MM.1S (cell line): ENCODE data around the gene WNT8B.

Source experiments
- DNase-seq: peaks from one replicate; pipeline ENCODE4 v3.0.0-alpha.2; 2015
- H2AFZ ChIP-seq: fragments of 300-600 bp; sonication (generic); 2 replicates; pipeline ENCODE4 v1.6.0; 2016; ENCODE audit warnings: antibody characterized with exemption, low read length
- H3F3A ChIP-seq: fragments of 300-600 bp; sonication (generic); 2 replicates; pipeline ENCODE4 v1.6.1; 2016; ENCODE audit warnings: mild to moderate bottlenecking, antibody characterized with exemption, low read length, moderate library complexity, mixed read lengths; ENCODE audit not compliant: insufficient read depth
- H3K27ac ChIP-seq: fragments of 300-600 bp; sonication (generic); 2 replicates; pipeline ENCODE4 v1.5.1; 2016; ENCODE audit warnings: mild to moderate bottlenecking, low read length
- H3K27me3 ChIP-seq: fragments of 300-600 bp; sonication (generic); replicated peaks from 2 replicates; pipeline ENCODE4 v1.6.0; 2016; ENCODE audit warnings: low read length; ENCODE audit not compliant: insufficient read depth
- H3K36me3 ChIP-seq: fragments of 300-600 bp; sonication (generic); replicated peaks from 2 replicates; pipeline ENCODE4 v1.6.1; 2016; ENCODE audit warnings: mild to moderate bottlenecking, low read length, mixed read lengths; ENCODE audit not compliant: insufficient read depth
- H3K4me1 ChIP-seq: fragments of 300-600 bp; sonication (generic); 2 replicates; pipeline ENCODE4 v1.6.1; 2016; ENCODE audit warnings: low read length, mixed read lengths
- H3K4me2 ChIP-seq: fragments of 300-600 bp; sonication (generic); 2 replicates; pipeline ENCODE4 v1.6.0; 2016; ENCODE audit warnings: low read depth, low read length
- H3K4me3 ChIP-seq: fragments of 300-600 bp; sonication (generic); 2 replicates; pipeline ENCODE4 v1.5.1; 2016; ENCODE audit warnings: low read length, mixed read lengths
- H3K79me2 ChIP-seq: fragments of 300-600 bp; sonication (generic); 2 replicates; pipeline ENCODE4 v1.6.1; 2016; ENCODE audit warnings: mixed run types, low read length, mixed read lengths
- H3K9ac ChIP-seq: fragments of 300-600 bp; sonication (generic); 2 replicates; pipeline ENCODE4 v1.6.1; 2016; ENCODE audit warnings: low read length, mixed read lengths
- H3K9me2 ChIP-seq: fragments of 300-600 bp; sonication (generic); replicated peaks from 2 replicates; pipeline ENCODE4 v1.6.1; 2016; ENCODE audit warnings: mild to moderate bottlenecking, low read length, mixed read lengths; ENCODE audit not compliant: insufficient read depth
- H3K9me3 ChIP-seq: fragments of 300-600 bp; sonication (generic); replicated peaks from 2 replicates; pipeline ENCODE4 v1.6.1; 2016; ENCODE audit warnings: mild to moderate bottlenecking, low read length, mixed read lengths; ENCODE audit not compliant: insufficient read depth
- H4K20me1 ChIP-seq: fragments of 300-600 bp; sonication (generic); 2 replicates; pipeline ENCODE4 v1.6.1; 2016; ENCODE audit warnings: mild to moderate bottlenecking, low read length, moderate library complexity, mixed read lengths; ENCODE audit not compliant: insufficient read depth
- CTCF ChIP-seq: fragments of 300-600 bp; sonication (generic); IDR thresholded peaks from 2 replicates; pipeline ENCODE4 v1.5.1; 2016; ENCODE audit warnings: antibody characterized with exemption, low read length, mixed read lengths
- EZH2 ChIP-seq: fragments of 300-600 bp; sonication (generic); optimal IDR thresholded peaks from 2 replicates; pipeline ENCODE3; 2017; ENCODE audit warnings: low read depth, mild to moderate bottlenecking, antibody characterized with exemption, low read length, mixed read lengths
- EZH2phosphoT487 ChIP-seq: fragments of 300-600 bp; sonication (generic); IDR thresholded peaks from 2 replicates; pipeline ENCODE4 v1.6.1; 2018; ENCODE audit warnings: antibody characterized with exemption, low read length

The WNT8B gene

GRCh38 chr10:100485801-100486495, 23.1 kb downstream of the WNT8B start:
- H3K4me3 ChIP-seq = no peak overlapping the region
- peaks cover 2% of the 10 kb centered on the region; the same call in 1 of the 2 replicates for H3K27me3 ChIP-seq

DNA sequence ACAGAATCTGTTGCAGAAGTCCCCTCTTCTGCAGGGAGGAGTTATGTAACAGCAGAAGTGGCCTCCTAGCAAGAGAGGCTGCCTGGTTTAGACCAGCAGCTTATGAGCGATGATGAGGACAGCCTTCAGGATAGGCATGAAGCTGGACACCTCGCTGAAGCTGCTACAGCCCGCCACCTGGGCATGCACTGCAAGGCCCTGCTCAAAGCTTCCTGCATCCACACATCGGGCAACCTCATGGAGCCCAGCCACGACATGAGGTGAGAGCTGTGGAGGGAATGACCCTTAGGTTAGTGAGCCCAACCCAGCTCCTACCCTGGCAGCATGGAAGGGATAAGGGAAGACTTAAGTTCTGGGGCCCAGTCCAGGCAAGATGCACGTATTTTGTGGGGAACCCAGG, 24.7 kb downstream of the WNT8B start:
- H2AFZ ChIP-seq = no peak overlapping the region
- no peak for TF ChIP-seq EZH2phosphoT487
- no peak for TF ChIP-seq EZH2
- no peak for TF ChIP-seq CTCF
- no peaks in the 10 kb centered on the region for H3K4me1 ChIP-seq
- no peaks in the 10 kb centered on the region for H4K20me1 ChIP-seq
- H3F3A ChIP-seq = peaks cover 4% of the 10 kb centered on the region; the same call in 1 of the 2 replicates
- H3K4me3 ChIP-seq = no peak overlapping the region
- H3K27ac ChIP-seq = no peak overlapping the region
- H3K36me3 ChIP-seq = no peaks in the 10 kb centered on the region
- H3K9me2 ChIP-seq = no peaks in the 10 kb centered on the region
- no peaks in the 10 kb centered on the region for H3K79me2 ChIP-seq
- H3K27me3 ChIP-seq = no peaks in the 10 kb centered on the region
- no peak overlapping the region for H3K4me2 ChIP-seq
- H3K9ac ChIP-seq = no peak overlapping the region
- no peaks in the 10 kb centered on the region for H3K9me3 ChIP-seq
- DNase-seq = no peak

More at GRCh38 chr10:100485801-100486495, 23.1 kb downstream of the WNT8B start:
- Histone ChIP-seq H3K27ac (no peak overlapping the region), H3K4me1 (no peaks in the 10 kb centered on the region), H3K79me2 (no peaks in the 10 kb centered on the region), H3K9me3 (no peaks in the 10 kb centered on the region), H3K36me3 (no peaks in the 10 kb centered on the region), H3K4me2 (no peak overlapping the region), H4K20me1 (no peaks in the 10 kb centered on the region), H3F3A (peaks cover 11% of the 10 kb centered on the region; the same call in 1 of the 2 replicates), H3K9ac (no peak overlapping the region), H3K9me2 (no peaks in the 10 kb centered on the region), H2AFZ (no peak overlapping the region)
- DNase-seq = no peak
- no peak for TF ChIP-seq EZH2
- TF ChIP-seq EZH2phosphoT487 = no peak
- TF ChIP-seq CTCF = no peak

GRCh38 chr10:100489396-100489795, 26.6 kb downstream of the WNT8B start:
- H3K4me1 ChIP-seq = no peaks in the 10 kb centered on the region
- no peaks in the 10 kb centered on the region for H3K79me2 ChIP-seq
- H3K4me2 ChIP-seq = no peak overlapping the region
- no peaks in the 10 kb centered on the region for H3K9me2 ChIP-seq
- no peak overlapping the region for H3K27ac ChIP-seq
- H3F3A ChIP-seq = no peaks in the 10 kb centered on the region; the same call in 1 of the 2 replicates
- H3K27me3 ChIP-seq = no peaks in the 10 kb centered on the region
- DNase-seq = no peak
- TF ChIP-seq CTCF = no peak
- TF ChIP-seq EZH2 = no peak
- TF ChIP-seq EZH2phosphoT487 = no peak
- no peak overlapping the region for H3K9ac ChIP-seq
- H3K9me3 ChIP-seq = no peaks in the 10 kb centered on the region
- no peaks in the 10 kb centered on the region for H3K36me3 ChIP-seq
- H3K4me3 ChIP-seq = no peak overlapping the region
- H4K20me1 ChIP-seq = no peaks in the 10 kb centered on the region
- no peak overlapping the region for H2AFZ ChIP-seq
